WTC11 (cell line): ENCODE measurements around the gene SNX10. TPM values are rescaled to one million over a fixed set of nuclear protein-coding genes. Genes with fewer than 3 reads are reported as not detected.

Experiments used
- ATAC-seq: fragments of 200-7000 bp; cut with Tn5 transposase; 2 replicates; pipeline ENCODE4 v1.10.0; 2021; ENCODE audit warnings: mild to moderate bottlenecking, moderate library complexity
- CTCF ChIA-PET: fragments of 300-600 bp; sonication (Branson Sonifier 250); formaldehyde crosslinking; loops from one replicate; lab custom pipeline; 2021; ENCODE audit warnings: antibody characterized with exemption; lab: Charles Lee
- POLR2A ChIA-PET: fragments of 350-600 bp; sonication (Branson Sonifier 250); formaldehyde crosslinking; loops from one replicate; lab custom pipeline; 2021; ENCODE audit warnings: antibody characterized with exemption; lab: Charles Lee
- DNase-seq: peaks from one replicate; pipeline ENCODE4 v3.0.0; 2021; ENCODE audit warnings: low spot score
- H3K27ac Mint-ChIP-seq: 2 replicates; pipeline ENCODE4 v1.8.0; 2021; ENCODE audit warnings: mixed read lengths
- H3K27me3 Mint-ChIP-seq: 2 replicates; pipeline ENCODE4 v1.8.0; 2021; ENCODE audit warnings: low read depth, mild to moderate bottlenecking, moderate library complexity, mixed read lengths
- H3K36me3 Mint-ChIP-seq: 2 replicates; pipeline ENCODE4 v1.8.0; 2021; ENCODE audit warnings: mixed read lengths
- H3K4me1 Mint-ChIP-seq: 2 replicates; pipeline ENCODE4 v1.8.0; 2022; ENCODE audit warnings: mixed read lengths
- H3K4me3 Mint-ChIP-seq: 2 replicates; pipeline ENCODE4 v1.8.0; 2021; ENCODE audit warnings: mild to moderate bottlenecking, moderate library complexity, mixed read lengths
- H3K9me3 Mint-ChIP-seq: 2 replicates; pipeline ENCODE4 v1.8.0; 2021; ENCODE audit warnings: mixed read lengths
- ATF1 ChIP-seq: sonication (generic); formaldehyde crosslinking; IDR thresholded peaks from 2 replicates; pipeline ENCODE4 v1.8.1; 2023; ENCODE audit warnings: mild to moderate bottlenecking, moderate library complexity, missing genetic modification reagents
- CREM ChIP-seq: sonication (generic); formaldehyde crosslinking; IDR thresholded peaks from 2 replicates; pipeline ENCODE4 v1.8.1; 2022; ENCODE audit warnings: mild to moderate bottlenecking, missing genetic modification reagents, moderate library complexity
- EMX1 ChIP-seq: fragments of 250-450 bp; sonication (Bioruptor Pico); IDR thresholded peaks from 2 replicates; pipeline ENCODE4 v1.8.0; 2021; ENCODE audit warnings: mild to moderate bottlenecking
- ESRRA ChIP-seq: sonication (generic); formaldehyde crosslinking; IDR thresholded peaks from 2 replicates; pipeline ENCODE4 v1.8.1; 2022; ENCODE audit warnings: mild to moderate bottlenecking, missing genetic modification reagents, borderline replicate concordance
- GRHL2 ChIP-seq: fragments of 250-450 bp; sonication (Bioruptor Pico); IDR thresholded peaks from 2 replicates; pipeline ENCODE4 v1.8.0; 2022; ENCODE audit warnings: mild to moderate bottlenecking, moderate library complexity; ENCODE audit not compliant: insufficient replicate concordance, severe bottlenecking
- HMGA2 ChIP-seq: fragments of 250-450 bp; sonication (Bioruptor Pico); IDR thresholded peaks from 2 replicates; pipeline ENCODE4 v1.4.0; 2021; ENCODE audit warnings: mild to moderate bottlenecking, moderate library complexity
- JAZF1 ChIP-seq: fragments of 250-450 bp; sonication (Bioruptor Pico); IDR thresholded peaks from 2 replicates; pipeline ENCODE4 v1.9.0; 2021; ENCODE audit warnings: moderate library complexity, mild to moderate bottlenecking, inconsistent platforms
- KAT7 ChIP-seq: sonication (generic); formaldehyde crosslinking; IDR thresholded peaks from 2 replicates; pipeline ENCODE4 v1.8.1; 2023; ENCODE audit warnings: missing genetic modification reagents, mild to moderate bottlenecking, borderline replicate concordance
- NFE2L1 ChIP-seq: sonication (generic); formaldehyde crosslinking; IDR thresholded peaks from 2 replicates; pipeline ENCODE4 v1.8.1; 2023; ENCODE audit warnings: missing genetic modification reagents
- SMAD3 ChIP-seq: sonication (generic); formaldehyde crosslinking; IDR thresholded peaks from 2 replicates; pipeline ENCODE4 v1.8.0; 2022; ENCODE audit warnings: missing genetic modification reagents, mild to moderate bottlenecking, borderline replicate concordance
- TEAD4 ChIP-seq: sonication (generic); formaldehyde crosslinking; IDR thresholded peaks from 2 replicates; pipeline ENCODE4 v1.8.0; 2022; ENCODE audit warnings: mild to moderate bottlenecking, missing genetic modification reagents
- TP53 ChIP-seq: sonication (generic); formaldehyde crosslinking; IDR thresholded peaks from 2 replicates; pipeline ENCODE4 v1.8.1; 2023; ENCODE audit warnings: mild to moderate bottlenecking, missing genetic modification reagents
- ZBTB21 ChIP-seq: sonication (generic); formaldehyde crosslinking; IDR thresholded peaks from 2 replicates; pipeline ENCODE4 v1.8.1; 2023; ENCODE audit warnings: mild to moderate bottlenecking, missing genetic modification reagents, borderline replicate concordance
- ZNF263 ChIP-seq: sonication (generic); formaldehyde crosslinking; IDR thresholded peaks from 2 replicates; pipeline ENCODE4 v1.8.1; 2022; ENCODE audit warnings: low read depth, mild to moderate bottlenecking, moderate library complexity, missing genetic modification reagents
- total RNA-seq: library from RNA; stranded (reverse); gene quantifications from 3 replicates; pipeline ENCODE4 v1.2.3, GENCODE V29; 2021
- TF ChIP-seq, protein P1 (sequence below): sonication (generic); formaldehyde crosslinking; IDR thresholded peaks from 2 replicates; pipeline ENCODE4 v1.8.0; 2022; ENCODE audit warnings: missing genetic modification reagents
- TF ChIP-seq, protein P2 (sequence below): sonication (generic); formaldehyde crosslinking; IDR thresholded peaks from 2 replicates; pipeline ENCODE4 v1.8.1; 2023; ENCODE audit warnings: mild to moderate bottlenecking, missing genetic modification reagents
- TF ChIP-seq, protein P3 (sequence below): fragments of 250-450 bp; sonication (Bioruptor Pico); IDR thresholded peaks from 2 replicates; pipeline ENCODE4 v1.9.0; 2021; ENCODE audit warnings: moderate library complexity, mild to moderate bottlenecking, inconsistent platforms, borderline replicate concordance
- TF ChIP-seq, protein P4 (sequence below): sonication (generic); formaldehyde crosslinking; IDR thresholded peaks from 2 replicates; pipeline ENCODE4 v1.8.1; 2023; ENCODE audit warnings: mild to moderate bottlenecking, missing genetic modification reagents
- TF ChIP-seq, protein P5 (sequence below): fragments of 250-450 bp; sonication (Bioruptor Pico); IDR thresholded peaks from 2 replicates; pipeline ENCODE4 v1.9.0; 2021; ENCODE audit warnings: mild to moderate bottlenecking, borderline replicate concordance
- TF ChIP-seq, protein P6 (sequence below): fragments of 250-450 bp; sonication (Bioruptor Pico); IDR thresholded peaks from 2 replicates; pipeline ENCODE4 v1.9.0; 2021; ENCODE audit warnings: mild to moderate bottlenecking

The SNX10 gene
- total RNA-seq, 1 experiment from 2014 or later: 10.8 TPM

DNA sequence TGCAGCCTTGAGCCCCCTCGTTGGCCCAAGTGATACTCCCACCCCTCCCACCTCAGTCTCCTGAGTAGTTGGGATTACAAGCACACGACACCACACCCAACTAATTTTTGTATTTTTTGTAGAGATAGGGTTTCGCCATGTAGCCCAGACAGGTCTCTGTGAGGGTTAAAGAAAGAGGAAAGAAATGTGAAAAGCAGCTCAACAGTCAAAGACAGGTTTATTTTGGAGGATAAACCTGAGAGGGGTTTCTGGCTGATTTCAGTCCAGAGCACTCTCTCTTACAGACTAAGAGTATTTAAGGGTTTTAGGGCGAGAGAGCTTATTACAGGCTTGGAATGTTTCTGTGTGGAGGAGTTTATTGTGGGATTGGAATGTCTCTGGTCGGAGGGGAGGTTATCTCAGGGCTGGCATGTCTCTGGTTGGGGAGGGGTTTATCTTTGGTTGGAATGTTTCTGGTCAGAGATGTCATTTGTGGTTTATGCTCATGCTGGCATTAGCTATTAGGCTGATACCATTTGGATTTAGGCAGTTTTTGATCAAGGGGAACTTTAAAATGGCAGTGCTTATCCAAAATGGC lies 26.1 kb upstream of the SNX10 start:
- Mint-ChIP-seq H3K27me3 (peaks cover 6% of the 10 kb centered on the region), H3K4me3 (no peak overlapping the region), H3K27ac (no peak overlapping the region)

DNA sequence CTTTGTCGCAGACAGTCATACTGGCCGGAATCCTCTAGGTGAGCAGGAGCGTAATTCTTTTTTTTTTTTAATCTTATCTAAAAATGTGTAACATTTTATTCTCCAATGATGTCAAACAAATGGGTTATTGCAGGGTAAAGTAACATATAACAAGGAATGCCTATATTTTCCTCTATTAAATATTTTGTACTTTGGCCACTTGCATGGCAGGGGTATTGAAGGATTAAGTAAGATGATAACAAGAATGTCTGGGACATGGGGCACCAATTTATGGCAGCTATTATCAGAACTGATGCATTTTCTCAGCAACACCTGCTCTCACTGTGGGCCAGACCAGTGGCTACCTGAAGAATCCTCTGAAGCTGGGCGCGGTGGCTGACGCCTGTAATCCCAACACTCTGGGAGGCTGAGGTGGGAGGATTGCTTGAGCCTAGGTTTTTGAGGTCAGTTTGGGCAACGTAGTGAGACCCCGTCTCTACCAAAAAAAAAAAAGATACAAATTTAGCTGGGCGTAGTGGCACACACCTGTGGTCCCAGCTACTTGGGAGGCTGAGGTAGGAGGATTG lies 24.0 kb upstream of the SNX10 start:
- DNase-seq: no peak
- Mint-ChIP-seq H3K9me3 (peaks cover 37% of the 10 kb centered on the region), H3K27me3 (peaks cover 6% of the 10 kb centered on the region), H3K4me3 (no peak overlapping the region), H3K4me1 (peaks cover 4% of the 10 kb centered on the region; the same call in 1 of the 2 replicates), H3K27ac (no peak overlapping the region), H3K36me3 (peaks cover 32% of the 10 kb centered on the region)
- CTCF ChIA-PET: no interaction called here
- POLR2A ChIA-PET: no interaction called here
- no peak for TF ChIP-seq TEAD4
- no peak for TF ChIP-seq GRHL2 (CRISPR knock-in tag)
- ATAC-seq: no peak

More for the DNA sequence above, 26.1 kb upstream of the SNX10 start:
- TF ChIP-seq, protein P1, sequence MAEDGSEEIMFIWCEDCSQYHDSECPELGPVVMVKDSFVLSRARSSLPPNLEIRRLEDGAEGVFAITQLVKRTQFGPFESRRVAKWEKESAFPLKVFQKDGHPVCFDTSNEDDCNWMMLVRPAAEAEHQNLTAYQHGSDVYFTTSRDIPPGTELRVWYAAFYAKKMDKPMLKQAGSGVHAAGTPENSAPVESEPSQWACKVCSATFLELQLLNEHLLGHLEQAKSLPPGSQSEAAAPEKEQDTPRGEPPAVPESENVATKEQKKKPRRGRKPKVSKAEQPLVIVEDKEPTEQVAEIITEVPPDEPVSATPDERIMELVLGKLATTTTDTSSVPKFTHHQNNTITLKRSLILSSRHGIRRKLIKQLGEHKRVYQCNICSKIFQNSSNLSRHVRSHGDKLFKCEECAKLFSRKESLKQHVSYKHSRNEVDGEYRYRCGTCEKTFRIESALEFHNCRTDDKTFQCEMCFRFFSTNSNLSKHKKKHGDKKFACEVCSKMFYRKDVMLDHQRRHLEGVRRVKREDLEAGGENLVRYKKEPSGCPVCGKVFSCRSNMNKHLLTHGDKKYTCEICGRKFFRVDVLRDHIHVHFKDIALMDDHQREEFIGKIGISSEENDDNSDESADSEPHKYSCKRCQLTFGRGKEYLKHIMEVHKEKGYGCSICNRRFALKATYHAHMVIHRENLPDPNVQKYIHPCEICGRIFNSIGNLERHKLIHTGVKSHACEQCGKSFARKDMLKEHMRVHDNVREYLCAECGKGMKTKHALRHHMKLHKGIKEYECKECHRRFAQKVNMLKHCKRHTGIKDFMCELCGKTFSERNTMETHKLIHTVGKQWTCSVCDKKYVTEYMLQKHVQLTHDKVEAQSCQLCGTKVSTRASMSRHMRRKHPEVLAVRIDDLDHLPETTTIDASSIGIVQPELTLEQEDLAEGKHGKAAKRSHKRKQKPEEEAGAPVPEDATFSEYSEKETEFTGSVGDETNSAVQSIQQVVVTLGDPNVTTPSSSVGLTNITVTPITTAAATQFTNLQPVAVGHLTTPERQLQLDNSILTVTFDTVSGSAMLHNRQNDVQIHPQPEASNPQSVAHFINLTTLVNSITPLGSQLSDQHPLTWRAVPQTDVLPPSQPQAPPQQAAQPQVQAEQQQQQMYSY: no peak
- TF ChIP-seq ZNF263 (CRISPR knock-in tag): no peak
- TF ChIP-seq, protein P2, sequence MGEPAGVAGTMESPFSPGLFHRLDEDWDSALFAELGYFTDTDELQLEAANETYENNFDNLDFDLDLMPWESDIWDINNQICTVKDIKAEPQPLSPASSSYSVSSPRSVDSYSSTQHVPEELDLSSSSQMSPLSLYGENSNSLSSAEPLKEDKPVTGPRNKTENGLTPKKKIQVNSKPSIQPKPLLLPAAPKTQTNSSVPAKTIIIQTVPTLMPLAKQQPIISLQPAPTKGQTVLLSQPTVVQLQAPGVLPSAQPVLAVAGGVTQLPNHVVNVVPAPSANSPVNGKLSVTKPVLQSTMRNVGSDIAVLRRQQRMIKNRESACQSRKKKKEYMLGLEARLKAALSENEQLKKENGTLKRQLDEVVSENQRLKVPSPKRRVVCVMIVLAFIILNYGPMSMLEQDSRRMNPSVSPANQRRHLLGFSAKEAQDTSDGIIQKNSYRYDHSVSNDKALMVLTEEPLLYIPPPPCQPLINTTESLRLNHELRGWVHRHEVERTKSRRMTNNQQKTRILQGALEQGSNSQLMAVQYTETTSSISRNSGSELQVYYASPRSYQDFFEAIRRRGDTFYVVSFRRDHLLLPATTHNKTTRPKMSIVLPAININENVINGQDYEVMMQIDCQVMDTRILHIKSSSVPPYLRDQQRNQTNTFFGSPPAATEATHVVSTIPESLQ: no peak
- TF ChIP-seq, protein P3, sequence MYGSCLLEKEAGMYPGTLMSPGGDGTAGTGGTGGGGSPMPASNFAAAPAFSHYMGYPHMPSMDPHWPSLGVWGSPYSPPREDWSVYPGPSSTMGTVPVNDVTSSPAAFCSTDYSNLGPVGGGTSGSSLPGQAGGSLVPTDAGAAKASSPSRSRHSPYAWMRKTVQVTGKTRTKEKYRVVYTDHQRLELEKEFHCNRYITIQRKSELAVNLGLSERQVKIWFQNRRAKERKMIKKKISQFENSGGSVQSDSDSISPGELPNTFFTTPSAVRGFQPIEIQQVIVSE (CRISPR knock-in tag): no peak
- TF ChIP-seq TP53 (CRISPR knock-in tag): no peak
- no peak for TF ChIP-seq NFE2L1 (CRISPR knock-in tag)
- TF ChIP-seq EMX1: no peak
- no peak for TF ChIP-seq ATF1 (CRISPR knock-in tag)
- ATAC-seq (no peak), DNase-seq (no peak)
- POLR2A ChIA-PET: no interaction called here
- H3K36me3 Mint-ChIP-seq: peaks cover 32% of the 10 kb centered on the region
- H3K9me3 Mint-ChIP-seq: peaks cover 37% of the 10 kb centered on the region
- CTCF ChIA-PET: no interaction called here
- H3K4me1 Mint-ChIP-seq: peaks cover 4% of the 10 kb centered on the region; the same call in 1 of the 2 replicates

DNA sequence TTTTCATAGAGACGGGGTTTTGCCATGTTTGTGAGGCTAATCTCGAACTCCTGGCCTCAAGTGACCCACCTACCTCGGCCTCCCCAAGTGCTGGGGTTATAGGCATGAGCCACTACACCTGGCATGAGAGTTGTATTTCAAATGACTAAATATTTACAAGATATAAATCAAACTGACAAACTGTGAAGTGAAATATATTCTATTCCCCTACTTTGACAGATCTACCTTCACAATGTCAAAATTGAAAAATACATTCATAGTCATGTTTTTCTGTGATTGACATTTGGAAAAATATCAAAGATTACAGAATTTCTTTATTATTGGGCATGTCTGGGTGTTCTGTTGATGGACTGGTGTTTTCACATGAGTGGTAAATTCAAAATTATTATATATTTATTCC lies 16.4 kb upstream of the SNX10 start:
- CTCF ChIA-PET: no interaction called here
- POLR2A ChIA-PET: no interaction called here
- no peak for DNase-seq
- H3K4me3 Mint-ChIP-seq: no peak overlapping the region
- H3K4me1 Mint-ChIP-seq: peaks cover 8% of the 10 kb centered on the region; the same call in 1 of the 2 replicates
- H3K27ac Mint-ChIP-seq: no peak overlapping the region
- H3K27me3 Mint-ChIP-seq: no peaks in the 10 kb centered on the region
- ATAC-seq: no peak
- H3K36me3 Mint-ChIP-seq: no peaks in the 10 kb centered on the region
- H3K9me3 Mint-ChIP-seq: no peaks in the 10 kb centered on the region
- TF ChIP-seq, protein P4, sequence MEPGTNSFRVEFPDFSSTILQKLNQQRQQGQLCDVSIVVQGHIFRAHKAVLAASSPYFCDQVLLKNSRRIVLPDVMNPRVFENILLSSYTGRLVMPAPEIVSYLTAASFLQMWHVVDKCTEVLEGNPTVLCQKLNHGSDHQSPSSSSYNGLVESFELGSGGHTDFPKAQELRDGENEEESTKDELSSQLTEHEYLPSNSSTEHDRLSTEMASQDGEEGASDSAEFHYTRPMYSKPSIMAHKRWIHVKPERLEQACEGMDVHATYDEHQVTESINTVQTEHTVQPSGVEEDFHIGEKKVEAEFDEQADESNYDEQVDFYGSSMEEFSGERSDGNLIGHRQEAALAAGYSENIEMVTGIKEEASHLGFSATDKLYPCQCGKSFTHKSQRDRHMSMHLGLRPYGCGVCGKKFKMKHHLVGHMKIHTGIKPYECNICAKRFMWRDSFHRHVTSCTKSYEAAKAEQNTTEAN (CRISPR knock-in tag): no peak
- TF ChIP-seq, protein P5, sequence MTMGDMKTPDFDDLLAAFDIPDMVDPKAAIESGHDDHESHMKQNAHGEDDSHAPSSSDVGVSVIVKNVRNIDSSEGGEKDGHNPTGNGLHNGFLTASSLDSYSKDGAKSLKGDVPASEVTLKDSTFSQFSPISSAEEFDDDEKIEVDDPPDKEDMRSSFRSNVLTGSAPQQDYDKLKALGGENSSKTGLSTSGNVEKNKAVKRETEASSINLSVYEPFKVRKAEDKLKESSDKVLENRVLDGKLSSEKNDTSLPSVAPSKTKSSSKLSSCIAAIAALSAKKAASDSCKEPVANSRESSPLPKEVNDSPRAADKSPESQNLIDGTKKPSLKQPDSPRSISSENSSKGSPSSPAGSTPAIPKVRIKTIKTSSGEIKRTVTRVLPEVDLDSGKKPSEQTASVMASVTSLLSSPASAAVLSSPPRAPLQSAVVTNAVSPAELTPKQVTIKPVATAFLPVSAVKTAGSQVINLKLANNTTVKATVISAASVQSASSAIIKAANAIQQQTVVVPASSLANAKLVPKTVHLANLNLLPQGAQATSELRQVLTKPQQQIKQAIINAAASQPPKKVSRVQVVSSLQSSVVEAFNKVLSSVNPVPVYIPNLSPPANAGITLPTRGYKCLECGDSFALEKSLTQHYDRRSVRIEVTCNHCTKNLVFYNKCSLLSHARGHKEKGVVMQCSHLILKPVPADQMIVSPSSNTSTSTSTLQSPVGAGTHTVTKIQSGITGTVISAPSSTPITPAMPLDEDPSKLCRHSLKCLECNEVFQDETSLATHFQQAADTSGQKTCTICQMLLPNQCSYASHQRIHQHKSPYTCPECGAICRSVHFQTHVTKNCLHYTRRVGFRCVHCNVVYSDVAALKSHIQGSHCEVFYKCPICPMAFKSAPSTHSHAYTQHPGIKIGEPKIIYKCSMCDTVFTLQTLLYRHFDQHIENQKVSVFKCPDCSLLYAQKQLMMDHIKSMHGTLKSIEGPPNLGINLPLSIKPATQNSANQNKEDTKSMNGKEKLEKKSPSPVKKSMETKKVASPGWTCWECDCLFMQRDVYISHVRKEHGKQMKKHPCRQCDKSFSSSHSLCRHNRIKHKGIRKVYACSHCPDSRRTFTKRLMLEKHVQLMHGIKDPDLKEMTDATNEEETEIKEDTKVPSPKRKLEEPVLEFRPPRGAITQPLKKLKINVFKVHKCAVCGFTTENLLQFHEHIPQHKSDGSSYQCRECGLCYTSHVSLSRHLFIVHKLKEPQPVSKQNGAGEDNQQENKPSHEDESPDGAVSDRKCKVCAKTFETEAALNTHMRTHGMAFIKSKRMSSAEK (CRISPR knock-in tag): no peak
- TF ChIP-seq KAT7 (CRISPR knock-in tag) (no peak), ESRRA (no peak), HMGA2 (CRISPR knock-in tag) (no peak), CREM (CRISPR knock-in tag) (no peak), SMAD3 (CRISPR knock-in tag) (no peak), ZBTB21 (CRISPR knock-in tag) (no peak), JAZF1 (no peak)
- TF ChIP-seq, protein P6, sequence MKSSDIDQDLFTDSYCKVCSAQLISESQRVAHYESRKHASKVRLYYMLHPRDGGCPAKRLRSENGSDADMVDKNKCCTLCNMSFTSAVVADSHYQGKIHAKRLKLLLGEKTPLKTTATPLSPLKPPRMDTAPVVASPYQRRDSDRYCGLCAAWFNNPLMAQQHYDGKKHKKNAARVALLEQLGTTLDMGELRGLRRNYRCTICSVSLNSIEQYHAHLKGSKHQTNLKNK (CRISPR knock-in tag): no peak
